ENCODE data around the gene RGS1.

DNA sequence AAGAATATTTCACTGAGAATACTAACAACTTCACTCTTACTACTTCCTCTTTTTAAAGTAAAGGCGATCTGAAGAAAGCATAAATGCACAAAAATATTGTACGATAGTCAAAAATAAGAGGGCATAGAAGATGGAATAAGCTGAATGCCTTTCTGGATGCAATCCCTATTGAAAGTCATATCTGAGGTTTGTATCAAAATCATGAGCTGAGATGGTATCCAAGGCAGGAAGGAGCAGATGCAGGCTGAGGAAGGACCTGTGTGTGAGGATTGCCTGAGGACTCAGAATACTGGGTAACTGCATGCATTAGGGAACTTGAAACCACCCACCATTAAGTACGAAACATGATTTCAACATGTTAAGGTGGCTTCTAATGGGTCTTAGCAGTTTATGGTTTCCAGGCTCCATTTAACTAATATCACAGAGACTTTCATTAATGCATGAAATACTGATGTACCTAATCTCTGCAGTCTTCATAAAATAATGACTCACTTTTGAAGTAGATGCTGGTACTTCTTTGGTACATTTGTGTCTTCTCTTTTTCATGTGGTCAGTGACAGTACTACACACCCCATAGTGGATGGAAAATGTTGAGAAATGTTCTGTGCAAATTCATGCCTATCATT is 29.6 kb upstream of the RGS1 start:
- TF ChIP-seq ZNF589 (CRISPR knock-in tag; IDR thresholded peaks at IDR 0.05; ENCODE audit: low read depth) (no peak), EGR1 (conservative IDR thresholded peaks at IDR 0.05) (no peak), ZEB2 (IDR thresholded peaks at IDR 0.05) (no peak), ZNF165 (CRISPR knock-in tag; IDR thresholded peaks at IDR 0.05; ENCODE audit: borderline replicate concordance) (no peak), MAFG (tag; conservative IDR thresholded peaks at IDR 0.05) (no peak), KAT2B (IDR thresholded peaks at IDR 0.05; ENCODE audit: low read depth, low read length) (no peak), MAZ (CRISPR knock-in tag; conservative IDR thresholded peaks at IDR 0.05 in 1 of 2, IDR thresholded peaks at IDR 0.05 in 1 of 2) (no peak)
- TF ChIP-seq, protein P1, sequence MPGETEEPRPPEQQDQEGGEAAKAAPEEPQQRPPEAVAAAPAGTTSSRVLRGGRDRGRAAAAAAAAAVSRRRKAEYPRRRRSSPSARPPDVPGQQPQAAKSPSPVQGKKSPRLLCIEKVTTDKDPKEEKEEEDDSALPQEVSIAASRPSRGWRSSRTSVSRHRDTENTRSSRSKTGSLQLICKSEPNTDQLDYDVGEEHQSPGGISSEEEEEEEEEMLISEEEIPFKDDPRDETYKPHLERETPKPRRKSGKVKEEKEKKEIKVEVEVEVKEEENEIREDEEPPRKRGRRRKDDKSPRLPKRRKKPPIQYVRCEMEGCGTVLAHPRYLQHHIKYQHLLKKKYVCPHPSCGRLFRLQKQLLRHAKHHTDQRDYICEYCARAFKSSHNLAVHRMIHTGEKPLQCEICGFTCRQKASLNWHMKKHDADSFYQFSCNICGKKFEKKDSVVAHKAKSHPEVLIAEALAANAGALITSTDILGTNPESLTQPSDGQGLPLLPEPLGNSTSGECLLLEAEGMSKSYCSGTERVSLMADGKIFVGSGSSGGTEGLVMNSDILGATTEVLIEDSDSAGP (CRISPR knock-in tag; IDR thresholded peaks at IDR 0.05) = no peak
- TF ChIP-seq, protein P2, sequence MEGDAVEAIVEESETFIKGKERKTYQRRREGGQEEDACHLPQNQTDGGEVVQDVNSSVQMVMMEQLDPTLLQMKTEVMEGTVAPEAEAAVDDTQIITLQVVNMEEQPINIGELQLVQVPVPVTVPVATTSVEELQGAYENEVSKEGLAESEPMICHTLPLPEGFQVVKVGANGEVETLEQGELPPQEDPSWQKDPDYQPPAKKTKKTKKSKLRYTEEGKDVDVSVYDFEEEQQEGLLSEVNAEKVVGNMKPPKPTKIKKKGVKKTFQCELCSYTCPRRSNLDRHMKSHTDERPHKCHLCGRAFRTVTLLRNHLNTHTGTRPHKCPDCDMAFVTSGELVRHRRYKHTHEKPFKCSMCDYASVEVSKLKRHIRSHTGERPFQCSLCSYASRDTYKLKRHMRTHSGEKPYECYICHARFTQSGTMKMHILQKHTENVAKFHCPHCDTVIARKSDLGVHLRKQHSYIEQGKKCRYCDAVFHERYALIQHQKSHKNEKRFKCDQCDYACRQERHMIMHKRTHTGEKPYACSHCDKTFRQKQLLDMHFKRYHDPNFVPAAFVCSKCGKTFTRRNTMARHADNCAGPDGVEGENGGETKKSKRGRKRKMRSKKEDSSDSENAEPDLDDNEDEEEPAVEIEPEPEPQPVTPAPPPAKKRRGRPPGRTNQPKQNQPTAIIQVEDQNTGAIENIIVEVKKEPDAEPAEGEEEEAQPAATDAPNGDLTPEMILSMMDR (IDR thresholded peaks at IDR 0.05 in 2 of 3, conservative IDR thresholded peaks at IDR 0.05 in 1 of 3; ENCODE audit: insufficient read depth in 2 of 3, low read depth in 1 of 3, low read length in 3 of 3) = no peak
- TF ChIP-seq, protein P3, sequence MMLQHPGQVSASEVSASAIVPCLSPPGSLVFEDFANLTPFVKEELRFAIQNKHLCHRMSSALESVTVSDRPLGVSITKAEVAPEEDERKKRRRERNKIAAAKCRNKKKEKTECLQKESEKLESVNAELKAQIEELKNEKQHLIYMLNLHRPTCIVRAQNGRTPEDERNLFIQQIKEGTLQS (IDR thresholded peaks at IDR 0.05) = no peak
- TF ChIP-seq, protein P3 (CRISPR knock-in tag; conservative IDR thresholded peaks at IDR 0.05) = no peak

Measured in K562 (cell line).